Liver (tissue), 9 donors: ENCODE measurements around the gene SHROOM1. TPM values are rescaled to one million over a fixed set of nuclear protein-coding genes. Genes with fewer than 3 reads are reported as not detected.

Experiments
- DNase-seq: peaks from one replicate; pipeline ENCODE4 v3.0.0-alpha.2; 2017; ENCODE audit warnings: low spot score
- H3K27ac ChIP-seq, 2 donors: one replicate each; pipeline ENCODE4 v1.7.0; 2013; ENCODE audit warnings: inconsistent platforms in 2 of 2, low read length in 2 of 2, control low read depth in 1 of 2, low read depth in 1 of 2, mild to moderate bottlenecking in 1 of 2
- H3K27me3 ChIP-seq, 4 donors: one replicate each; pipeline versions ENCODE4 v1.6.1 to v1.7.0; 2013; ENCODE audit warnings: low read length in 3 of 4, inconsistent platforms in 1 of 4, mild to moderate bottlenecking in 1 of 4, moderate library complexity in 1 of 4; ENCODE audit not compliant: control insufficient read depth in 4 of 4, insufficient read depth in 4 of 4
- H3K36me3 ChIP-seq, 4 donors: one replicate each; pipeline versions ENCODE4 v1.6.1 to v1.7.0; 2013; ENCODE audit warnings: low read length in 3 of 4, mild to moderate bottlenecking in 3 of 4, low read depth in 1 of 4, moderate library complexity in 1 of 4; ENCODE audit not compliant: control insufficient read depth in 4 of 4, insufficient read depth in 3 of 4
- H3K4me1 ChIP-seq, 4 donors: one replicate each; pipeline versions ENCODE4 v1.6.1 to v1.7.0; 2013; ENCODE audit warnings: low read length in 3 of 4, mild to moderate bottlenecking in 3 of 4, moderate library complexity in 1 of 4; ENCODE audit not compliant: control insufficient read depth in 4 of 4, insufficient read depth in 4 of 4
- H3K4me3 ChIP-seq, 3 donors: one replicate each; pipeline versions ENCODE4 v1.6.1 to v1.7.0; 2013; ENCODE audit warnings: low read length in 3 of 3, control low read depth in 1 of 3, low read depth in 1 of 3, mild to moderate bottlenecking in 1 of 3
- H3K9ac ChIP-seq, 2 donors: one replicate each; pipeline ENCODE4 v1.7.0; 2013; ENCODE audit warnings: low read length in 2 of 2, mild to moderate bottlenecking in 2 of 2, moderate library complexity in 2 of 2, control low read depth in 1 of 2, low read depth in 1 of 2
- H3K9me3 ChIP-seq, 4 donors: one replicate each; pipeline versions ENCODE4 v1.6.1 to v1.7.0; 2013; ENCODE audit warnings: low read length in 3 of 4; ENCODE audit not compliant: control insufficient read depth in 4 of 4
- ATF3 ChIP-seq: IDR thresholded peaks from 2 replicates; pipeline ENCODE4 v1.6.1; 2016; ENCODE audit warnings: antibody characterized with exemption
- CTCF ChIP-seq: fragments of 150-350 bp; IDR thresholded peaks from 2 replicates; pipeline ENCODE4 v1.5.1; 2017; ENCODE audit warnings: improper control_type of control experiment, low read depth, low read length; ENCODE audit not compliant: missing input control
- FOXA1 ChIP-seq: IDR thresholded peaks from 2 replicates; pipeline ENCODE4 v1.6.1; 2016; ENCODE audit warnings: antibody characterized with exemption
- FOXA2 ChIP-seq: IDR thresholded peaks from 2 replicates; pipeline ENCODE4 v1.6.1; 2016; ENCODE audit warnings: antibody characterized with exemption
- HNF4A ChIP-seq, 2 donors: conservative IDR thresholded peaks; 2 replicates each; pipeline ENCODE4 v1.6.1; 2016; ENCODE audit warnings: antibody characterized with exemption in 2 of 2, mild to moderate bottlenecking in 2 of 2
- HNF4G ChIP-seq: IDR thresholded peaks from 2 replicates; pipeline ENCODE4 v1.6.1; 2016; ENCODE audit warnings: antibody characterized with exemption
- JUND ChIP-seq, 2 donors: IDR thresholded peaks; 2 replicates each; pipeline ENCODE4 v1.6.1; 2016; ENCODE audit warnings: antibody characterized with exemption in 2 of 2
- MAX ChIP-seq: IDR thresholded peaks from 2 replicates; pipeline ENCODE4 v1.6.1; 2016; ENCODE audit warnings: antibody characterized with exemption
- NR2F2 ChIP-seq: IDR thresholded peaks from 2 replicates; pipeline ENCODE4 v1.6.1; 2016; ENCODE audit warnings: antibody characterized with exemption
- REST ChIP-seq: IDR thresholded peaks from 2 replicates; pipeline ENCODE4 v1.6.1; 2016; ENCODE audit warnings: antibody characterized with exemption, mild to moderate bottlenecking
- RXRA ChIP-seq, 2 donors: IDR thresholded peaks; 2 replicates each; pipeline ENCODE4 v1.6.1; 2017 to 2018; ENCODE audit warnings: antibody characterized with exemption in 2 of 2, mild to moderate bottlenecking in 1 of 2
- SP1 ChIP-seq: IDR thresholded peaks from 2 replicates; pipeline ENCODE4 v1.6.1; 2018; ENCODE audit warnings: antibody characterized with exemption, mild to moderate bottlenecking
- YY1 ChIP-seq: IDR thresholded peaks from 2 replicates; pipeline ENCODE4 v1.6.1; 2016; ENCODE audit warnings: antibody characterized with exemption, mild to moderate bottlenecking
- ZBTB33 ChIP-seq: IDR thresholded peaks from 2 replicates; pipeline ENCODE4 v1.6.1; 2016; ENCODE audit warnings: antibody characterized with exemption
- WGBS: extraction: QIAGEN DNeasy Blood & Tissue Kit; methylation state at CpG from one replicate; pipeline ENCODE4 v1.1.7; 2013; 5-methylcytosine and 5-hydroxymethylcytosine counted together
- polyA plus RNA-seq, 2 donors: library from polyadenylated mRNA; stranded (reverse) in 1 of 2; unstranded in 1 of 2; fragments of 200-250 nt in 1 of 2; fragments of >200 nt in 1 of 2; fragmentation: Nextera tagmentation in 1 of 2; extraction: Ambion mirVana in 1 of 2; gene quantifications; one replicate each; pipeline versions ENCODE4 v1.2.1 to v1.2.3, GENCODE V29; 2013 to 2015
- total RNA-seq, 2 donors: library from RNA; depleted of rRNA; stranded (reverse); fragments of >200 nt; gene quantifications; one replicate each; pipeline ENCODE4 v1.2.3, GENCODE V29; 2014
- donor health status: healthy.
- donor health status: healthy.
- donor health status: healthy.
- donor health status: healthy.
- donor health status: healthy.

The SHROOM1 gene
- total and polyA plus RNA-seq, 4 donors = 6.1 to 28.5 (median 18.3) TPM

- WGBS = 5% methylated on average over 68 of the region's 68 CpGs
- H3K27ac ChIP-seq = no peak within 1 kb of the TSS
Observed at GRCh38 chr5:132812781-132813598, 17.5 kb downstream of the SHROOM1 start, which contains the start of gene SOWAHA. Gene SOWAHA, plus strand, starts transcription at chr5:132813302. Its CDS starts 320 bp downstream, at chr5:132813622.

GRCh38 chr5:132812123-132812765 lies 18.2 kb downstream of the SHROOM1 start:
- no peaks in the 10 kb centered on the region for H3K9me3 ChIP-seq
- no peak overlapping the region for H3K4me3 ChIP-seq
- H3K4me1 ChIP-seq = peaks cover 4 to 27% (median 11%) of the 10 kb centered on the region in 4 donors
- no peak for DNase-seq
- TF ChIP-seq YY1 (no peak), FOXA2 (no peak), ATF3 (no peak), ZBTB33 (no peak), NR2F2 (no peak), SP1 (no peak), HNF4G (no peak), CTCF (no peak)
- H3K9ac ChIP-seq = no peak overlapping the region
- H3K36me3 ChIP-seq = no peaks in the 10 kb centered on the region
- H3K27me3 ChIP-seq = no peaks in the 10 kb centered on the region
- no peak overlapping the region for H3K27ac ChIP-seq
- 77% methylated on average over 18 of the region's 18 CpGs for WGBS

More at GRCh38 chr5:132812781-132813598, 17.5 kb downstream of the SHROOM1 start, which contains the start of gene SOWAHA:
- H3K36me3 ChIP-seq = no peaks in the 10 kb centered on the region
- peak within 1 kb of the TSS in 2 of 3 donors; percentile 10 to 76 for H3K4me3 ChIP-seq
- H3K9ac ChIP-seq = no peak within 1 kb of the TSS
- peak; percentile 54 for DNase-seq
- H3K4me1 ChIP-seq = peaks cover 0 to 23% (median 9%) of the 10 kb centered on the region in 4 donors
- H3K9me3 ChIP-seq = no peaks in the 10 kb centered on the region
- no peaks in the 10 kb centered on the region for H3K27me3 ChIP-seq
- no peak for TF ChIP-seq MAX
- TF ChIP-seq JUND (IDR thresholded peaks at IDR 0.05) = no peak

GRCh38 chr5:132810605-132811004 lies 19.8 kb downstream of the SHROOM1 start:
- 95% methylated on average over 5 of the region's 5 CpGs for WGBS
- H3K36me3 ChIP-seq = no peaks in the 10 kb centered on the region
- H3K4me1 ChIP-seq = peaks cover 9 to 33% (median 17%) of the 10 kb centered on the region in 4 donors
- no peak overlapping the region for H3K27ac ChIP-seq
- no peak overlapping the region for H3K9ac ChIP-seq
- DNase-seq = no peak
- no peaks in the 10 kb centered on the region for H3K27me3 ChIP-seq
- no peaks in the 10 kb centered on the region for H3K9me3 ChIP-seq
- no peak overlapping the region for H3K4me3 ChIP-seq
- no peak for TF ChIP-seq ZBTB33
- no peak for TF ChIP-seq RXRA (IDR thresholded peaks at IDR 0.05)
- TF ChIP-seq ATF3 = no peak
- TF ChIP-seq REST = no peak
- no peak for TF ChIP-seq NR2F2
- no peak for TF ChIP-seq YY1
- no peak for TF ChIP-seq HNF4A (conservative IDR thresholded peaks at IDR 0.05)
- no peak for TF ChIP-seq FOXA2
- TF ChIP-seq SP1 = no peak
- no peak for TF ChIP-seq FOXA1
